Activated naive CD4-positive, alpha-beta T cell treated with anti-CD3 and anti-CD28 coated beads, Interleukin-2, amount 10 ng/mL, durations not matched to agents 5 hours and 36 hours (primary cell): Measurements from ENCODE around the gene GALNT5. TPM values are rescaled to one million over a fixed set of nuclear protein-coding genes. Genes with fewer than 3 reads are reported as not detected.

Experiments used
- total RNA-seq, 2 experiments: library from RNA; stranded (reverse); gene quantifications; one replicate each; pipeline ENCODE4 v1.2.3, GENCODE V29; 2021

The GALNT5 gene, protein sequence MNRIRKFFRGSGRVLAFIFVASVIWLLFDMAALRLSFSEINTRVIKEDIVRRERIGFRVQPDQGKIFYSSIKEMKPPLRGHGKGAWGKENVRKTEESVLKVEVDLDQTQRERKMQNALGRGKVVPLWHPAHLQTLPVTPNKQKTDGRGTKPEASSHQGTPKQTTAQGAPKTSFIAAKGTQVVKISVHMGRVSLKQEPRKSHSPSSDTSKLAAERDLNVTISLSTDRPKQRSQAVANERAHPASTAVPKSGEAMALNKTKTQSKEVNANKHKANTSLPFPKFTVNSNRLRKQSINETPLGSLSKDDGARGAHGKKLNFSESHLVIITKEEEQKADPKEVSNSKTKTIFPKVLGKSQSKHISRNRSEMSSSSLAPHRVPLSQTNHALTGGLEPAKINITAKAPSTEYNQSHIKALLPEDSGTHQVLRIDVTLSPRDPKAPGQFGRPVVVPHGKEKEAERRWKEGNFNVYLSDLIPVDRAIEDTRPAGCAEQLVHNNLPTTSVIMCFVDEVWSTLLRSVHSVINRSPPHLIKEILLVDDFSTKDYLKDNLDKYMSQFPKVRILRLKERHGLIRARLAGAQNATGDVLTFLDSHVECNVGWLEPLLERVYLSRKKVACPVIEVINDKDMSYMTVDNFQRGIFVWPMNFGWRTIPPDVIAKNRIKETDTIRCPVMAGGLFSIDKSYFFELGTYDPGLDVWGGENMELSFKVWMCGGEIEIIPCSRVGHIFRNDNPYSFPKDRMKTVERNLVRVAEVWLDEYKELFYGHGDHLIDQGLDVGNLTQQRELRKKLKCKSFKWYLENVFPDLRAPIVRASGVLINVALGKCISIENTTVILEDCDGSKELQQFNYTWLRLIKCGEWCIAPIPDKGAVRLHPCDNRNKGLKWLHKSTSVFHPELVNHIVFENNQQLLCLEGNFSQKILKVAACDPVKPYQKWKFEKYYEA
- not detected for total RNA-seq

DNA sequence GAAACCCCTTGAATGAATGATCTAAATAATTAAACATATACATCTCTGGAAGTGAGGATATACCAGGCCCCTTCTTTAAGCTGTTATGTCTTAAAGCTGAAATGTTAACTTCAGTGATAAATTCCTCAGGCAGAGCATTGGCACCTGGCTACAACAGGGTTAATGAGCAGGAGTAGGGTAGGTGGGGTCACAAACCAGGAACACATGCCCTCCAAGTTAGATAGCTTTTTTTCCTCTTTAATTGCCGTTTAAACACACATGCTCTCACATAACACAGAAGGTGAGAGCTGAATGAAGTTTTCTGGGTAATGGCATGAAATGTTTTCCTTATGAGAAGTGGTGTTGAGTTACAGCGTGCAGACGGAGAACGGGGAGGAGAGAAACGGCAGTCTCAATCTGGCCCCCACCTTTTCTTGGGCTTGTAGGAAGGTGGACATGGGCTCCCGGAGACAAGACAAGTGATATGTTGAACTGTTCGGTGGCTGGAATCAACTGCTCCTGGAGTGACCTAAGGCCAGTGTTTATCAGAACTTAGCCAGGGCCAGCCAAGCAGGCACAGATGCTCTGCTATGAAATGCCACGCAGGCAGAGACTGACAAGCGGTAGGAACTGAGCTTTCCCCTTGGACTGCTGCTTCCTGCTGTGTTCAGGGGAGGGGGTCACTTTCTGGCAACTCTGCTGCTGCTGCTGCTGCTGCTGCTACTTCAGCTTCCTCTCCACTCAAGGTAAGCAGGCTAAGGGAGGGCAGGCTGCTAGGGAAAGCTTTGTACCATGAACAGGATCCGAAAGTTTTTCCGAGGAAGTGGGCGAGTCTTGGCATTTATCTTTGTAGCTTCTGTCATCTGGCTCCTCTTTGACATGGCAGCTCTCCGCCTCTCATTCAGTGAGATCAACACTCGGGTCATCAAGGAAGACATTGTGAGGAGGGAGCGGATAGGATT is at the start of gene GALNT5:
Gene GALNT5, plus strand, starts transcription at position 394 of the 941 bp plus-strand sequence. Its CDS starts 378 bp downstream, at position 772.

DNA sequence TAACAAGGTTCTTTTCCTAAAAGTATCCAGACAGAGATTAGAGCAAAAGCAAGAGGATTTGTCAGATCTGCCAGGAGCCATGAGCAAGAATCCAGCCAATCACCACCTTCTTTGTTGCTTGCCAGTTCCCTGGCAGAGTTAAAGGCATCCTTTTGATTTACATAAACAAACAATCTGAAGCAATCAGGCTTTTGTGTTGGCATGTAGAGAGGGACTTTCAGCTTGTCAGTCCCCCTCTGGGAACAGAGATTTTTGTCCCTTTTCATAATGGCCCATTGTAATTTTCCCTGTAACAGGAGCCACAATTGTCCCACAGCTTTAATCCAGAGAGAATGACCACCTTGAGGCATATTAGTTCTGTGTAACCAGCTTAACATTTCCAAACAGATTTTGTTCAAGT is 68.3 kb downstream of the GALNT5 start, which contains the start of gene ERMN:
Gene ERMN, minus strand, starts transcription at position 39 of the 400 bp plus-strand sequence. CDS start 182 bp downstream, outside the sequence.

Other genes with a start within 250 kb of the GALNT5 start
- 1 to 10 TPM; 3.1 to 3.5 TPM for gene ERMN, start 68.1 kb downstream of the GALNT5 start, total RNA-seq
- 100 to 1,000 TPM; 319 to 334 TPM for gene CYTIP, start 186.4 kb downstream of the GALNT5 start, total RNA-seq